Measurements from ENCODE around the gene HAVCR1.
"Not testable (repeated sequence)": the region's sequence is repeated elsewhere in the genome, so short reads cannot be mapped to it uniquely, and the experiment has no call there.

HAVCR1 gene

DNA sequence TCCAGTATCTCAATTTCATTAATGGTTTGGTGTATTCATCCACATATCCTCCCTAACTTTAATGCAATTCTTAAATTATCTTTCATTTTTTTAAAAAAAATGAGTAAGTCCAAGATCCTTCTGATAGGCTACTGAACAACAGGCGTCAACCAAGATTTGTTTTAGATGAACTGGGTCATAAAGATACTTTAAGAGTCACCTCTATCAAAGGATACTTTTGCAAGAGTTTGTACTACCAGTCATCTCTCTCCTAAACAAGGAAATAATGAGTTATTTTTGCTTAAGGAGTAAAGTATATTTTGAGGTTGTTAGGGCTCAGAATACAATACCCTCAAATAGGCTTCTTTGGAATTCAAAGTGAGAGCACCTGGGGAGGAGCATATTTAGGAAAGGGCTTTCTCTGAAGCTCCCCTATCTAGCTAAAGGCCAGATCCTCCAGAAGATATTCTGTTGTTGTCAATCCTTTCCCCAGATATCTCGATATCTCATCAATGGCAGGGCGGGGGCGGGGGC lies 25.8 kb downstream of the HAVCR1 start:
- no peak overlapping the region for H3K4me2 ChIP-seq (ENCODE audit: low read depth, low read length)
- H2AFZ ChIP-seq (ENCODE audit: low read length): no peak overlapping the region
- H3K9me2 ChIP-seq (replicated peaks; ENCODE audit: insufficient read depth, low read length): no peaks in the 10 kb centered on the region
- H3K9me3 ChIP-seq (replicated peaks; ENCODE audit: insufficient read depth, low read length): no peaks in the 10 kb centered on the region
- H3K9ac ChIP-seq (ENCODE audit: low read length): no peak overlapping the region
- no peaks in the 10 kb centered on the region for H3K27me3 ChIP-seq (replicated peaks; ENCODE audit: insufficient read depth, low read length)
- TF ChIP-seq EZH2 (optimal IDR thresholded peaks at IDR 0.05; ENCODE audit: low read depth, low read length): no peak
- no peak for TF ChIP-seq CTCF (IDR thresholded peaks at IDR 0.05; ENCODE audit: low read length)
- no peak overlapping the region for H3K4me3 ChIP-seq (ENCODE audit: low read length)
- H3K27ac ChIP-seq (ENCODE audit: low read length): no peak overlapping the region
- no peaks in the 10 kb centered on the region for H4K20me1 ChIP-seq (ENCODE audit: insufficient read depth, low read length)
- H3K4me1 ChIP-seq (ENCODE audit: low read length): peaks cover 12% of the 10 kb centered on the region
- H3K36me3 ChIP-seq (replicated peaks; ENCODE audit: insufficient read depth, low read length): no peaks in the 10 kb centered on the region
- no peak for DNase-seq
- H3K79me2 ChIP-seq (ENCODE audit: low read length): no peaks in the 10 kb centered on the region
- H3F3A ChIP-seq (ENCODE audit: insufficient read depth, low read length): no peaks in the 10 kb centered on the region

DNA sequence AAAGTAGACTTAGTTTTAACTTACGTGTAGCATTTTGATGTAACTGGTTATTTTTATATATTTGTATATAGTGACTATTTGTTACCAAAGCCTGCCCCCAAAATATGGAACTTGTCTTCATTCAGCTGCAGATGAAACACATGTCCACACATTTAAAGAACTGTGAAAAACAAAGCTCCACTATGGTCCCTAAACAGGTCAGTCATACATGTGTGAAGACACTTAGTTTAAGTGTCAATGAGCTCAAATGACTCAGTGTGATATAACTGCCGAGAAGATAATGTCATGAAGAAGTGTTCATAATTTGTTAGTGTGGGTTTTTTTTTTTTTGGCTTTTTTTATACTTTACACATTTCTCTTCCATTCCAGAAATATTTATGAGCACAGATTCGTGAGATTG lies 28.2 kb downstream of the HAVCR1 start:
- Histone ChIP-seq H3K9me3 (replicated peaks; ENCODE audit: insufficient read depth, low read length) (no peaks in the 10 kb centered on the region), H3K4me1 (ENCODE audit: low read length) (peaks cover 17% of the 10 kb centered on the region), H3F3A (ENCODE audit: insufficient read depth, low read length) (no peaks in the 10 kb centered on the region), H3K27ac (ENCODE audit: low read length) (no peak overlapping the region), H3K9me2 (replicated peaks; ENCODE audit: insufficient read depth, low read length) (no peaks in the 10 kb centered on the region), H3K79me2 (ENCODE audit: low read length) (no peaks in the 10 kb centered on the region), H2AFZ (ENCODE audit: low read length) (no peak overlapping the region), H3K9ac (ENCODE audit: low read length) (no peak overlapping the region), H3K27me3 (replicated peaks; ENCODE audit: insufficient read depth, low read length) (no peaks in the 10 kb centered on the region), H3K4me2 (ENCODE audit: low read depth, low read length) (no peak overlapping the region), H3K36me3 (replicated peaks; ENCODE audit: insufficient read depth, low read length) (no peaks in the 10 kb centered on the region), H3K4me3 (ENCODE audit: low read length) (no peak overlapping the region), H4K20me1 (ENCODE audit: insufficient read depth, low read length) (no peaks in the 10 kb centered on the region)
- TF ChIP-seq EZH2phosphoT487 (IDR thresholded peaks at IDR 0.05; ENCODE audit: low read length) (no peak), CTCF (IDR thresholded peaks at IDR 0.05; ENCODE audit: low read length) (no peak), EZH2 (optimal IDR thresholded peaks at IDR 0.05; ENCODE audit: low read depth, low read length) (no peak)
- DNase-seq: no peak

DNA sequence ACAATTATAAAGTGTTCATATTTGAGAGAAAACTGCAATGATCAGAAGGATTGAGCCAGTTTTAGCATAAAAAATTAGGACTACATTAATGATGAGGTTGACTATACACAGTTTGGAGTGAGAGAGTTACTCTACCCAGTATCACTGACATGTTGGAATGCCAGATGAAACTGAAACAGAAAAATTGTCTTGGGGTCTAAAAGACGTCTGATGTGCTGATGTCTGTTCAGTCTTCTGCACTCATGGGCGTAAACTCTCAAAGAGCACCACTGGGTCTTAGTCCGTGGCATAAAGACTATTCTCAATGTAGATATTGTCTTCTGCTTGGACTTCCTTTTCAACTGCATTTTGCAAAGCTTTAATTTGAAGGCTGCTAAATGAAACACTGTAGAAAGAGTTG lies 29.5 kb downstream of the HAVCR1 start:
- H3F3A ChIP-seq (ENCODE audit: insufficient read depth, low read length): no peaks in the 10 kb centered on the region
- no peak for TF ChIP-seq CTCF (IDR thresholded peaks at IDR 0.05; ENCODE audit: low read length)
- TF ChIP-seq EZH2 (optimal IDR thresholded peaks at IDR 0.05; ENCODE audit: low read depth, low read length): no peak
- no peak for TF ChIP-seq EZH2phosphoT487 (IDR thresholded peaks at IDR 0.05; ENCODE audit: low read length)
- H3K4me2 ChIP-seq (ENCODE audit: low read depth, low read length): peak overlapping the region; percentile 56
- no peaks in the 10 kb centered on the region for H3K9me2 ChIP-seq (replicated peaks; ENCODE audit: insufficient read depth, low read length)
- peak overlapping the region; percentile 30 for H2AFZ ChIP-seq (ENCODE audit: low read length)
- H3K9me3 ChIP-seq (replicated peaks; ENCODE audit: insufficient read depth, low read length): no peaks in the 10 kb centered on the region
- H3K4me3 ChIP-seq (ENCODE audit: low read length): peak overlapping the region; percentile 29; the same call in 1 of the 2 replicates
- peak overlapping the region; percentile 37; the same call in 1 of the 2 replicates for H3K27ac ChIP-seq (ENCODE audit: low read length)
- no peaks in the 10 kb centered on the region for H3K27me3 ChIP-seq (replicated peaks; ENCODE audit: insufficient read depth, low read length)
- H3K36me3 ChIP-seq (replicated peaks; ENCODE audit: insufficient read depth, low read length): no peaks in the 10 kb centered on the region
- no peaks in the 10 kb centered on the region for H3K79me2 ChIP-seq (ENCODE audit: low read length)
- DNase-seq: peak; percentile 72
- no peak overlapping the region for H3K9ac ChIP-seq (ENCODE audit: low read length)
- H3K4me1 ChIP-seq (ENCODE audit: low read length): peaks cover 24% of the 10 kb centered on the region
- no peaks in the 10 kb centered on the region for H4K20me1 ChIP-seq (ENCODE audit: insufficient read depth, low read length)

- not testable (repeated sequence) for H3K27ac ChIP-seq (ENCODE audit: low read length); H3K4me3 ChIP-seq (ENCODE audit: low read length); H3K36me3 ChIP-seq (replicated peaks; ENCODE audit: insufficient read depth, low read length); H3K9me2 ChIP-seq (replicated peaks; ENCODE audit: insufficient read depth, low read length); H3K27me3 ChIP-seq (replicated peaks; ENCODE audit: insufficient read depth, low read length); H2AFZ ChIP-seq (ENCODE audit: low read length); H3K9ac ChIP-seq (ENCODE audit: low read length); H3K79me2 ChIP-seq (ENCODE audit: low read length); H3K9me3 ChIP-seq (replicated peaks; ENCODE audit: insufficient read depth, low read length); DNase-seq; H4K20me1 ChIP-seq (ENCODE audit: insufficient read depth, low read length); H3F3A ChIP-seq (ENCODE audit: insufficient read depth, low read length); H3K4me2 ChIP-seq (ENCODE audit: low read depth, low read length)
- H3K4me1 ChIP-seq (ENCODE audit: low read length): peaks cover 24% of the 10 kb centered on the region
Measured at GRCh38 chr5:157027663-157028062, 31.3 kb downstream of the HAVCR1 start.

All from MM.1S (cell line).